ENCODE measurements around the gene TOX3.

DNA sequence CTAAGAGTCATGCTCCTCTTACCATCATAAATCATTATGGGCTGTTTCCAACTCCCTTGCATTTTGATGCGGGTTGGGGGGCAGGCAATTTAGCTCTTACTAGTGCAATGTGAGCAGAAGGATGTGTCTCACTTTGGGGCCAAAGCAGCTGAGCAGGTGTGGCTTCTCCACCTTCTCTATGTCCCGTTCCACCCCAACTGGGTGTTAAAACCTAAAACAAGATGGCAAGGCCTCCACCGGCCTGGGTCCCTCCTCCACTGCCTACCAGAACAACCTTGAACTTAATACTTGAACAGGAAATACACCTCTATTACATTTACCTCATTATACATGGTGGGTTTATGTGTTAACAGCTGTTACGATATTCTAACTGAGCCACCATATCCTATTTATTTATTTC is 52.8 kb downstream of the TOX3 start:
- TF ChIP-seq GATA3 (IDR thresholded peaks at IDR 0.05; ENCODE audit: borderline replicate concordance) (no peak), RAD21 (conservative IDR thresholded peaks at IDR 0.05 in 1 of 2, IDR thresholded peaks at IDR 0.05 in 1 of 2) (no peak), POLR2A (IDR thresholded peaks at IDR 0.05; ENCODE audit: low read length) (no peak), MAFK (IDR thresholded peaks at IDR 0.05; ENCODE audit: partially characterized antibody) (no peak), CHD4 (IDR thresholded peaks at IDR 0.05; ENCODE audit: borderline replicate concordance) (no peak), EP300 (IDR thresholded peaks at IDR 0.05) (no peak), KDM1A (IDR thresholded peaks at IDR 0.05; ENCODE audit: low read depth) (no peak), CEBPB (IDR thresholded peaks at IDR 0.05) (no peak), CHD2 (IDR thresholded peaks at IDR 0.05; ENCODE audit: low read length, partially characterized antibody) (no peak), CBX2 (IDR thresholded peaks at IDR 0.05; ENCODE audit: borderline replicate concordance, low read depth) (no peak)
- TF ChIP-seq, protein P1, sequence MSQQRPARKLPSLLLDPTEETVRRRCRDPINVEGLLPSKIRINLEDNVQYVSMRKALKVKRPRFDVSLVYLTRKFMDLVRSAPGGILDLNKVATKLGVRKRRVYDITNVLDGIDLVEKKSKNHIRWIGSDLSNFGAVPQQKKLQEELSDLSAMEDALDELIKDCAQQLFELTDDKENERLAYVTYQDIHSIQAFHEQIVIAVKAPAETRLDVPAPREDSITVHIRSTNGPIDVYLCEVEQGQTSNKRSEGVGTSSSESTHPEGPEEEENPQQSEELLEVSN (IDR thresholded peaks at IDR 0.05; ENCODE audit: borderline replicate concordance, low read depth) = no peak
- TF ChIP-seq, protein P2, sequence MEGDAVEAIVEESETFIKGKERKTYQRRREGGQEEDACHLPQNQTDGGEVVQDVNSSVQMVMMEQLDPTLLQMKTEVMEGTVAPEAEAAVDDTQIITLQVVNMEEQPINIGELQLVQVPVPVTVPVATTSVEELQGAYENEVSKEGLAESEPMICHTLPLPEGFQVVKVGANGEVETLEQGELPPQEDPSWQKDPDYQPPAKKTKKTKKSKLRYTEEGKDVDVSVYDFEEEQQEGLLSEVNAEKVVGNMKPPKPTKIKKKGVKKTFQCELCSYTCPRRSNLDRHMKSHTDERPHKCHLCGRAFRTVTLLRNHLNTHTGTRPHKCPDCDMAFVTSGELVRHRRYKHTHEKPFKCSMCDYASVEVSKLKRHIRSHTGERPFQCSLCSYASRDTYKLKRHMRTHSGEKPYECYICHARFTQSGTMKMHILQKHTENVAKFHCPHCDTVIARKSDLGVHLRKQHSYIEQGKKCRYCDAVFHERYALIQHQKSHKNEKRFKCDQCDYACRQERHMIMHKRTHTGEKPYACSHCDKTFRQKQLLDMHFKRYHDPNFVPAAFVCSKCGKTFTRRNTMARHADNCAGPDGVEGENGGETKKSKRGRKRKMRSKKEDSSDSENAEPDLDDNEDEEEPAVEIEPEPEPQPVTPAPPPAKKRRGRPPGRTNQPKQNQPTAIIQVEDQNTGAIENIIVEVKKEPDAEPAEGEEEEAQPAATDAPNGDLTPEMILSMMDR (IDR thresholded peaks at IDR 0.05) = no peak
- TF ChIP-seq, protein P3, sequence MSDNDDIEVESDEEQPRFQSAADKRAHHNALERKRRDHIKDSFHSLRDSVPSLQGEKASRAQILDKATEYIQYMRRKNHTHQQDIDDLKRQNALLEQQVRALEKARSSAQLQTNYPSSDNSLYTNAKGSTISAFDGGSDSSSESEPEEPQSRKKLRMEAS (IDR thresholded peaks at IDR 0.05) = no peak
- TF ChIP-seq, protein P4, sequence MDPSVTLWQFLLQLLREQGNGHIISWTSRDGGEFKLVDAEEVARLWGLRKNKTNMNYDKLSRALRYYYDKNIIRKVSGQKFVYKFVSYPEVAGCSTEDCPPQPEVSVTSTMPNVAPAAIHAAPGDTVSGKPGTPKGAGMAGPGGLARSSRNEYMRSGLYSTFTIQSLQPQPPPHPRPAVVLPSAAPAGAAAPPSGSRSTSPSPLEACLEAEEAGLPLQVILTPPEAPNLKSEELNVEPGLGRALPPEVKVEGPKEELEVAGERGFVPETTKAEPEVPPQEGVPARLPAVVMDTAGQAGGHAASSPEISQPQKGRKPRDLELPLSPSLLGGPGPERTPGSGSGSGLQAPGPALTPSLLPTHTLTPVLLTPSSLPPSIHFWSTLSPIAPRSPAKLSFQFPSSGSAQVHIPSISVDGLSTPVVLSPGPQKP (IDR thresholded peaks at IDR 0.05; ENCODE audit: low read depth, low read length) = no peak
